ENCODE measurements around the gene EIF5A. TPM values are rescaled to one million over a fixed set of nuclear protein-coding genes. Genes with fewer than 3 reads are reported as not detected.
A peak's percentile ranks its signal among the peaks of the same experiment; 100 is the strongest.

The EIF5A gene
- total and polyA plus RNA-seq, 2 of the 8 experiments (the other 6 are each of a cell fraction or from before 2014, with no cell fraction given): 717 to 1,172 TPM

- H3K4ac ChIP-seq (replicated peaks; ENCODE audit: insufficient read length, low read depth, low read length): no peak overlapping the region
- H2BK120ac ChIP-seq (replicated peaks; ENCODE audit: low read depth, low read length): no peak overlapping the region
- TF ChIP-seq RBBP5 (IDR thresholded peaks at IDR 0.05; ENCODE audit: borderline replicate concordance, low read depth, low read length) (no peak), POLR2AphosphoS5 (IDR thresholded peaks at IDR 0.05; ENCODE audit: low read depth, low read length) (no peak), ASH2L (IDR thresholded peaks at IDR 0.05; ENCODE audit: low read length) (no peak)
- H2AFZ ChIP-seq (ENCODE audit: low read length): no peak overlapping the region
- H3K27ac ChIP-seq (ENCODE audit: low read depth, low read length): no peak overlapping the region
- H3K23me2 ChIP-seq (ENCODE audit: low read depth, low read length): peaks cover 11% of the 10 kb centered on the region
- no peak overlapping the region for H3K23ac ChIP-seq (ENCODE audit: insufficient read length)
- H3K4me2 ChIP-seq (ENCODE audit: insufficient read depth in 1 of 2, low read depth in 2 of 2, low read length in 2 of 2): peak overlapping the region in 1 of 2 experiments; percentile 45; a peak in 1 of 4 replicates
- peaks cover 0 to 13% (median 7%) of the 10 kb centered on the region in 4 experiments; a peak in 6 of 7 replicates for H3K27me3 ChIP-seq (replicated peaks in 1 of 4; ENCODE audit: control insufficient read depth in 3 of 4, extremely low read depth in 1 of 4, insufficient read depth in 3 of 4, low read length in 3 of 4)
- H3K79me1 ChIP-seq (ENCODE audit: low read depth, low read length): no peaks in the 10 kb centered on the region
- H3K4me3 ChIP-seq (ENCODE audit: extremely low read depth in 1 of 4, insufficient read depth in 2 of 4, low read depth in 3 of 4, low read length in 4 of 4): no peak overlapping the region
- H4K8ac ChIP-seq (ENCODE audit: extremely low read depth, insufficient read depth, low read length): no peak overlapping the region
- CTCF ChIA-PET (ENCODE audit: partially characterized antibody): interaction anchor here (0.6 to 4.8 kb wide), 7 partner anchors 14 to 45 kb away, joined by 3 to 42 read pairs (median 4); partner anchors contain the start of gene CLDN7
- peaks cover 0 to 7% of the 10 kb centered on the region in 2 experiments for H4K20me1 ChIP-seq (replicated peaks in 1 of 2; ENCODE audit: control insufficient read depth in 1 of 2, insufficient read depth in 2 of 2, low read length in 2 of 2)
- no peaks in the 10 kb centered on the region for H3K9me3 ChIP-seq (ENCODE audit: insufficient read depth in 2 of 2, low read depth in 1 of 2, low read length in 1 of 2)
- POLR2A ChIA-PET (ENCODE audit: partially characterized antibody): interaction anchor here (1.5 to 7.7 kb wide), 8 partner anchors 12 to 65 kb away, joined by 3 to 94 read pairs (median 22); partner anchors contain the start of genes CLDN7, CTDNEP1 and GPS2
- H2BK5ac ChIP-seq (ENCODE audit: low read depth, low read length): no peak overlapping the region
- H3K56ac ChIP-seq (replicated peaks; ENCODE audit: insufficient read length, low read depth, low read length): no peak overlapping the region
- no peak overlapping the region for H4K91ac ChIP-seq (replicated peaks; ENCODE audit: insufficient read length, low read length)
- H3K14ac ChIP-seq (ENCODE audit: insufficient read length): no peak overlapping the region
- peak overlapping the region; percentile 45; the same call in 1 of the 2 replicates for H2BK12ac ChIP-seq (ENCODE audit: low read depth, low read length)
- no peak for DNase-seq (ENCODE audit: low read depth in 1 of 2, low spot score in 2 of 2)
- no peak overlapping the region for H2BK20ac ChIP-seq (ENCODE audit: low read length)
- no peak overlapping the region for H3K18ac ChIP-seq (ENCODE audit: extremely low read depth, low read length)
- 0 out of 2 replicates have a peak overlapping the region, but pooled peaks have one; percentile 3 for H2AK5ac ChIP-seq (ENCODE audit: low read depth, low read length)
- WGBS, 2 experiments (ENCODE audit: extremely low coverage in 1 of 2, insufficient coverage in 1 of 2, insufficient read length in 1 of 2, insufficient replicate concordance in 2 of 2, low coverage in 1 of 2, low lambda C conversion rate in 2 of 2, missing lambda C conversion rate in 1 of 2): 92% methylated on average over 8 of the region's 8 CpGs; no CpG with 5 or more reads in 1 of the 2 experiments
- no peak for FAIRE-seq
- no peak overlapping the region for H4K5ac ChIP-seq (ENCODE audit: insufficient read length, low read depth, low read length)
- peak overlapping the region; percentile 46; the same call in 1 of the 2 replicates for H2BK15ac ChIP-seq (ENCODE audit: low read length)
- H3K79me2 ChIP-seq (ENCODE audit: control insufficient read depth in 1 of 2, insufficient read depth in 2 of 2, low read length in 2 of 2): no peaks in the 10 kb centered on the region
- no peak overlapping the region for H3K9ac ChIP-seq (replicated peaks in 1 of 4; ENCODE audit: extremely low read depth in 1 of 4, low read depth in 3 of 4, low read length in 3 of 4)
- H3K36me3 ChIP-seq (ENCODE audit: control insufficient read depth in 2 of 4, insufficient read depth in 4 of 4, low read length in 3 of 4): peaks cover 0 to under 1% (median 0%) of the 10 kb centered on the region in 4 experiments; a peak in 2 of 8 replicates
- H3K4me1 ChIP-seq (replicated peaks in 1 of 4; ENCODE audit: control insufficient read depth in 3 of 4, insufficient read depth in 4 of 4, low read length in 3 of 4): peaks cover 0 to 20% (median 8%) of the 10 kb centered on the region in 4 experiments; a peak in 5 of 7 replicates
These were observed 28.0 kb upstream of the EIF5A start for GRCh38 chr17:7279448-7279847.

Data from H1 (cell line).